HepG2 (cell line): Measurements from ENCODE around the gene KIZ. TPM values are rescaled to one million over a fixed set of nuclear protein-coding genes. Genes with fewer than 3 reads are reported as not detected.
A peak's percentile ranks its signal among the peaks of the same experiment; 100 is the strongest.

Experiments used
- CC2D1A ChIP-seq: sonication (generic); formaldehyde crosslinking; IDR thresholded peaks from 2 replicates; pipeline ENCODE4 v1.8.1; 2023; ENCODE audit warnings: mild to moderate bottlenecking, missing genetic modification reagents
- ERF ChIP-seq: IDR thresholded peaks from 2 replicates; pipeline ENCODE4 v1.6.1; 2018; ENCODE audit warnings: missing biosample characterization, missing genetic modification reagents
- HHEX ChIP-seq: IDR thresholded peaks from 2 replicates; pipeline ENCODE4 v1.6.1; 2016; ENCODE audit warnings: control low read depth
- KLF11 ChIP-seq: IDR thresholded peaks from 2 replicates; pipeline ENCODE4 v1.6.1; 2016; ENCODE audit warnings: missing compliant biosample characterization
- PHF8 ChIP-seq: sonication (generic); formaldehyde crosslinking; IDR thresholded peaks from 2 replicates; pipeline ENCODE4 v1.5.0; 2020; ENCODE audit warnings: missing genetic modification reagents
- RFX5 ChIP-seq: IDR thresholded peaks from 2 replicates; pipeline ENCODE4 v1.6.1; 2011; ENCODE audit warnings: low read depth, low read length, improper control_type of control experiment
- RORA ChIP-seq: sonication (generic); formaldehyde crosslinking; IDR thresholded peaks from 2 replicates; pipeline ENCODE4 v1.5.0; 2020; ENCODE audit warnings: mild to moderate bottlenecking, missing genetic modification reagents, moderate library complexity
- SRF ChIP-seq: IDR thresholded peaks from 2 replicates; pipeline ENCODE4 v1.6.1; 2011; ENCODE audit warnings: mild to moderate bottlenecking, low read depth, low read length, moderate library complexity
- TERF1 ChIP-seq: sonication (generic); formaldehyde crosslinking; IDR thresholded peaks from 2 replicates; pipeline ENCODE4 v1.8.0; 2022; ENCODE audit warnings: mild to moderate bottlenecking, missing genetic modification reagents, moderate library complexity
- ZBTB2 ChIP-seq: sonication (generic); formaldehyde crosslinking; IDR thresholded peaks from 2 replicates; pipeline ENCODE4 v1.8.0; 2022; ENCODE audit warnings: low read depth, missing genetic modification reagents
- ZBTB34 ChIP-seq: sonication (generic); formaldehyde crosslinking; IDR thresholded peaks from 2 replicates; pipeline ENCODE4 v1.8.0; 2022; ENCODE audit warnings: mild to moderate bottlenecking, missing genetic modification reagents
- ZHX2 ChIP-seq, 2 experiments: sonication (generic) in 1 of 2; formaldehyde crosslinking in 1 of 2; IDR thresholded peaks; 2 replicates each; pipeline versions ENCODE4 v1.6.1 to v1.9.0; 2014 to 2022; ENCODE audit warnings: antibody characterized with exemption in 1 of 2, borderline replicate concordance in 1 of 2, inconsistent platforms in 1 of 2, low read depth in 1 of 2, missing genetic modification reagents in 1 of 2
- ZNF431 ChIP-seq: sonication (generic); formaldehyde crosslinking; IDR thresholded peaks from 2 replicates; pipeline ENCODE4 v1.9.0; 2022; ENCODE audit warnings: missing genetic modification reagents, low read depth, mild to moderate bottlenecking, borderline replicate concordance
- ZSCAN12 ChIP-seq: sonication (generic); formaldehyde crosslinking; IDR thresholded peaks from 2 replicates; pipeline ENCODE4 v1.9.0; 2021; ENCODE audit warnings: mild to moderate bottlenecking, missing genetic modification reagents
- ZXDC ChIP-seq: sonication (generic); formaldehyde crosslinking; IDR thresholded peaks from 2 replicates; pipeline ENCODE4 v1.5.0; 2020; ENCODE audit warnings: mild to moderate bottlenecking, missing genetic modification reagents
- polyA plus RNA-seq, 8 experiments: library from polyadenylated mRNA; depleted of rRNA in 3 of 8; stranded (reverse) in 7 of 8; unstranded in 1 of 8; fragments of >200 nt; fragmentation: Illumina TruSeq in 4 of 8; extraction: Trizol in 4 of 8; gene quantifications; 2 replicates each; pipeline versions ENCODE4 v1.2.1 to v1.2.3, GENCODE V29; 2011 to 2016; ENCODE audit warnings: low read depth in 4 of 8, missing spikeins in 1 of 8, mixed read lengths in 1 of 8; ENCODE audit not compliant: insufficient read depth in 1 of 8
- total RNA-seq, 5 experiments: library from RNA; depleted of rRNA; stranded (reverse); fragments of >200 nt; fragmentation: Illumina TruSeq; extraction: Trizol; gene quantifications; 2 replicates each; pipeline ENCODE4 v1.2.3, GENCODE V29; 2016; ENCODE audit warnings: low read depth in 1 of 5

Gene KIZ
- total and polyA plus RNA-seq, 2 of the 13 experiments (the other 11 are each of a cell fraction or from before 2014, with no cell fraction given): 46.3 to 114 TPM

GRCh38 chr20:21280522-21281016 is 154.7 kb downstream of the KIZ start (continued):
- TF ChIP-seq ZHX2 (IDR thresholded peaks at IDR 0.05; ENCODE audit: low read depth) (no peak), ZHX2 (CRISPR knock-in tag; IDR thresholded peaks at IDR 0.05; ENCODE audit: borderline replicate concordance) (no peak), ZXDC (CRISPR knock-in tag) (no peak), ZSCAN12 (CRISPR knock-in tag) (no peak), ZBTB2 (CRISPR knock-in tag) (no peak), PHF8 (CRISPR knock-in tag) (no peak), RORA (CRISPR knock-in tag) (no peak), TERF1 (CRISPR knock-in tag) (no peak), RFX5 (no peak), ZNF431 (CRISPR knock-in tag) (no peak), ZBTB34 (no peak), SRF (no peak), KLF11 (CRISPR knock-in tag) (no peak), ERF (CRISPR knock-in tag) (peak; percentile 18; the same call in 1 of the 2 replicates), HHEX (CRISPR knock-in tag) (no peak; the same call in 1 of the 2 replicates), CC2D1A (CRISPR knock-in tag) (no peak)
